H1 (cell line): ENCODE results near the gene MED16.

ENCODE experiments used
- CBX5 ChIP-seq: fragments of 300-800, 300-1000 bp; sonication (generic); IDR thresholded peaks from 2 replicates; pipeline ENCODE4 v1.7.1; 2016; ENCODE audit warnings: antibody characterized with exemption, low read length, low read depth
- CEBPB ChIP-seq: IDR thresholded peaks from 2 replicates; pipeline ENCODE4 v1.6.1; 2012; ENCODE audit warnings: low read depth, low read length
- CREB1 ChIP-seq: IDR thresholded peaks from 2 replicates; pipeline ENCODE4 v1.6.1; 2012; ENCODE audit warnings: inconsistent platforms
- CTCF ChIP-seq, 3 experiments: IDR thresholded peaks; 1 replicate in 2 of 3; 2 replicates in 1 of 3; pipeline versions ENCODE4 v1.5.1 to v1.6.1; 2011; ENCODE audit warnings: low read length in 3 of 3, mild to moderate bottlenecking in 3 of 3, inconsistent platforms in 2 of 3, low read depth in 1 of 3, moderate library complexity in 1 of 3; ENCODE audit not compliant: insufficient read depth in 1 of 3; ENCODE audit errors: control extremely low read depth in 1 of 3
- EZH2 ChIP-seq: fragments of 200-600 bp; sonication (generic); IDR thresholded peaks from 2 replicates; pipeline ENCODE4 v1.7.1; 2012; ENCODE audit warnings: low read depth, mild to moderate bottlenecking, moderate library complexity, low read length, inconsistent platforms; ENCODE audit not compliant: severe bottlenecking
- GABPA ChIP-seq: IDR thresholded peaks from 2 replicates; pipeline ENCODE4 v1.6.1; 2011; ENCODE audit warnings: mild to moderate bottlenecking, low read length, moderate library complexity, borderline replicate concordance; ENCODE audit not compliant: insufficient read depth
- JUND ChIP-seq: IDR thresholded peaks from 2 replicates; pipeline ENCODE4 v1.6.1; 2011; ENCODE audit warnings: mild to moderate bottlenecking, improper control_type of control experiment, low read length
- KDM1A ChIP-seq: fragments of 200-600, 300-600 bp; sonication (generic); IDR thresholded peaks from 2 replicates; pipeline ENCODE4 v1.7.1; 2016; ENCODE audit warnings: mild to moderate bottlenecking, low read length, borderline replicate concordance
- POLR2A ChIP-seq, 2 experiments: IDR thresholded peaks; 1 replicate in 1 of 2; 2 replicates in 1 of 2; pipeline ENCODE4 v1.6.1; 2011; ENCODE audit warnings: low read depth in 2 of 2, low read length in 2 of 2, mild to moderate bottlenecking in 2 of 2; ENCODE audit errors: control extremely low read depth in 1 of 2
- SP1 ChIP-seq: IDR thresholded peaks from 2 replicates; pipeline ENCODE4 v1.6.1; 2011; ENCODE audit warnings: low read depth, low read length
- TCF12 ChIP-seq: IDR thresholded peaks from 2 replicates; pipeline ENCODE4 v1.6.1; 2011; ENCODE audit warnings: low read depth, mild to moderate bottlenecking, low read length
- USF2 ChIP-seq: IDR thresholded peaks from 2 replicates; pipeline ENCODE4 v1.6.1; 2011; ENCODE audit warnings: low read length, improper control_type of control experiment

- TF ChIP-seq POLR2A (IDR thresholded peaks at IDR 0.05; ENCODE audit: control extremely low read depth in 1 of 2, low read depth in 2 of 2, low read length in 2 of 2) = no peak
- TF ChIP-seq EZH2 = no peak
- TF ChIP-seq GABPA = no peak
- TF ChIP-seq CTCF (IDR thresholded peaks at IDR 0.05; ENCODE audit: control extremely low read depth in 1 of 3, insufficient read depth in 1 of 3, low read depth in 1 of 3, low read length in 3 of 3) = no peak
- TF ChIP-seq CEBPB = no peak
- no peak for TF ChIP-seq CBX5
- TF ChIP-seq KDM1A = no peak
- TF ChIP-seq TCF12 = no peak
- TF ChIP-seq USF2 = no peak
- no peak for TF ChIP-seq JUND
- no peak for TF ChIP-seq SP1
- no peak for TF ChIP-seq CREB1
These were observed 4.2 kb downstream of the MED16 start for GRCh38 chr19:888581-889385.
